Measurements from ENCODE around the gene IGF2R.

The IGF2R gene

GRCh38 chr6:160036790-160037206 lies 67.9 kb downstream of the IGF2R start:
- Histone ChIP-seq H4K20me1 (ENCODE audit: insufficient read depth, low read length) (no peaks in the 10 kb centered on the region), H2AFZ (ENCODE audit: low read depth, low read length) (no peak overlapping the region), H3K27ac (ENCODE audit: low read length) (no peak overlapping the region), H3K27me3 (ENCODE audit: low read depth, low read length) (no peaks in the 10 kb centered on the region), H3K4me2 (ENCODE audit: low read length) (no peak overlapping the region), H3K79me2 (ENCODE audit: low read length) (no peaks in the 10 kb centered on the region), H3K9me3 (ENCODE audit: insufficient read depth, low read length) (no peaks in the 10 kb centered on the region), H3K4me3 (ENCODE audit: low read length) (no peak overlapping the region), H3K4me1 (ENCODE audit: low read length) (peaks cover 10% of the 10 kb centered on the region), H3K9ac (ENCODE audit: low read length) (no peak overlapping the region), H3K36me3 (replicated peaks; ENCODE audit: low read depth, low read length) (no peaks in the 10 kb centered on the region)
- no peak for TF ChIP-seq EZH2phosphoT487 (IDR thresholded peaks at IDR 0.05; ENCODE audit: low read depth)
- TF ChIP-seq CTCF (IDR thresholded peaks at IDR 0.05; ENCODE audit: low read depth, low read length): no peak

- Histone ChIP-seq H3K9ac (ENCODE audit: low read length) (no peak overlapping the region), H3K27ac (ENCODE audit: low read length) (no peak overlapping the region), H2AFZ (ENCODE audit: low read depth, low read length) (no peak overlapping the region), H3K4me2 (ENCODE audit: low read length) (no peak overlapping the region), H3K36me3 (replicated peaks; ENCODE audit: low read depth, low read length) (no peaks in the 10 kb centered on the region), H3K27me3 (ENCODE audit: low read depth, low read length) (no peaks in the 10 kb centered on the region), H4K20me1 (ENCODE audit: insufficient read depth, low read length) (no peaks in the 10 kb centered on the region), H3K4me1 (ENCODE audit: low read length) (peaks cover 10% of the 10 kb centered on the region), H3K4me3 (ENCODE audit: low read length) (no peak overlapping the region), H3K9me3 (ENCODE audit: insufficient read depth, low read length) (no peaks in the 10 kb centered on the region), H3K79me2 (ENCODE audit: low read length) (no peaks in the 10 kb centered on the region)
- TF ChIP-seq CTCF (IDR thresholded peaks at IDR 0.05; ENCODE audit: low read depth, low read length): no peak
- no peak for TF ChIP-seq EZH2phosphoT487 (IDR thresholded peaks at IDR 0.05; ENCODE audit: low read depth)
Observed at GRCh38 chr6:160038479-160038878, 69.6 kb downstream of the IGF2R start.

GRCh38 chr6:160039441-160039840 lies 70.6 kb downstream of the IGF2R start:
- Histone ChIP-seq H3K36me3 (replicated peaks; ENCODE audit: low read depth, low read length) (no peaks in the 10 kb centered on the region), H3K27ac (ENCODE audit: low read length) (no peak overlapping the region), H3K9ac (ENCODE audit: low read length) (no peak overlapping the region), H3K9me3 (ENCODE audit: insufficient read depth, low read length) (no peaks in the 10 kb centered on the region), H3K4me1 (ENCODE audit: low read length) (peaks cover 10% of the 10 kb centered on the region), H3K27me3 (ENCODE audit: low read depth, low read length) (no peaks in the 10 kb centered on the region), H3K4me3 (ENCODE audit: low read length) (no peak overlapping the region), H3K79me2 (ENCODE audit: low read length) (no peaks in the 10 kb centered on the region), H4K20me1 (ENCODE audit: insufficient read depth, low read length) (no peaks in the 10 kb centered on the region), H3K4me2 (ENCODE audit: low read length) (no peak overlapping the region; the same call in 1 of the 2 replicates), H2AFZ (ENCODE audit: low read depth, low read length) (no peak overlapping the region)
- TF ChIP-seq EZH2phosphoT487 (IDR thresholded peaks at IDR 0.05; ENCODE audit: low read depth): no peak

GRCh38 chr6:160040055-160040454 lies 71.2 kb downstream of the IGF2R start:
- Histone ChIP-seq H3K4me2 (ENCODE audit: low read length) (no peak overlapping the region), H3K27ac (ENCODE audit: low read length) (no peak overlapping the region), H3K9ac (ENCODE audit: low read length) (no peak overlapping the region), H3K79me2 (ENCODE audit: low read length) (no peaks in the 10 kb centered on the region), H3K36me3 (replicated peaks; ENCODE audit: low read depth, low read length) (no peaks in the 10 kb centered on the region), H2AFZ (ENCODE audit: low read depth, low read length) (no peak overlapping the region), H3K27me3 (ENCODE audit: low read depth, low read length) (no peaks in the 10 kb centered on the region), H3K4me3 (ENCODE audit: low read length) (no peak overlapping the region), H3K4me1 (ENCODE audit: low read length) (peaks cover 10% of the 10 kb centered on the region), H3K9me3 (ENCODE audit: insufficient read depth, low read length) (no peaks in the 10 kb centered on the region), H4K20me1 (ENCODE audit: insufficient read depth, low read length) (no peaks in the 10 kb centered on the region)
- TF ChIP-seq CTCF (IDR thresholded peaks at IDR 0.05; ENCODE audit: low read depth, low read length): no peak
